Measurements from ENCODE around the gene STARD9. TPM values are rescaled to one million over a fixed set of nuclear protein-coding genes. Genes with fewer than 3 reads are reported as not detected.

The STARD9 gene
- total RNA-seq, 1 donor from 2014 or later: 7.1 TPM

GRCh38 chr15:42736178-42736792 is 160.9 kb downstream of the STARD9 start:
- Mint-ChIP-seq H3K4me1 (ENCODE audit: low read depth, unreplicated experiment) (no peaks in the 10 kb centered on the region), H3K27ac (ENCODE audit: unreplicated experiment) (no peak overlapping the region), H3K27me3 (ENCODE audit: low read depth, unreplicated experiment) (no peaks in the 10 kb centered on the region), H3K36me3 (ENCODE audit: low read depth, unreplicated experiment) (peaks cover 11% of the 10 kb centered on the region), H3K4me3 (ENCODE audit: unreplicated experiment) (peak overlapping the region; percentile 84), H3K9me3 (ENCODE audit: unreplicated experiment) (no peaks in the 10 kb centered on the region)
- peaks cover 10% of the 10 kb centered on the region for H3K4me1 ChIP-seq (ENCODE audit: insufficient read depth, low read length)
- FAIRE-seq (no peak), DNase-seq (ENCODE audit: low read depth) (no peak)
- H3K79me2 ChIP-seq (ENCODE audit: insufficient read depth, low read length): peaks cover 15% of the 10 kb centered on the region
- peak overlapping the region; percentile 97 for H2AFZ ChIP-seq (ENCODE audit: low read depth, low read length)
- H4K20me1 ChIP-seq (ENCODE audit: insufficient read depth, low read length): peaks cover 23% of the 10 kb centered on the region
- H3K27ac ChIP-seq (ENCODE audit: low read depth, low read length): peak overlapping the region; percentile 59
- H3K4me3 ChIP-seq (ENCODE audit: insufficient read depth, low read depth, low read length): peak overlapping the region; percentile 83
- H3K36me3 ChIP-seq (ENCODE audit: insufficient read depth, low read length): peaks cover 10% of the 10 kb centered on the region
- no peaks in the 10 kb centered on the region for H3K9me3 ChIP-seq (ENCODE audit: insufficient read depth, low read depth, low read length)
- peak overlapping the region; percentile 90 for H3K9ac ChIP-seq (ENCODE audit: low read length)
- TF ChIP-seq EZH2 (IDR thresholded peaks at IDR 0.05; ENCODE audit: insufficient read depth, low read length): no peak
- TF ChIP-seq, protein P1, sequence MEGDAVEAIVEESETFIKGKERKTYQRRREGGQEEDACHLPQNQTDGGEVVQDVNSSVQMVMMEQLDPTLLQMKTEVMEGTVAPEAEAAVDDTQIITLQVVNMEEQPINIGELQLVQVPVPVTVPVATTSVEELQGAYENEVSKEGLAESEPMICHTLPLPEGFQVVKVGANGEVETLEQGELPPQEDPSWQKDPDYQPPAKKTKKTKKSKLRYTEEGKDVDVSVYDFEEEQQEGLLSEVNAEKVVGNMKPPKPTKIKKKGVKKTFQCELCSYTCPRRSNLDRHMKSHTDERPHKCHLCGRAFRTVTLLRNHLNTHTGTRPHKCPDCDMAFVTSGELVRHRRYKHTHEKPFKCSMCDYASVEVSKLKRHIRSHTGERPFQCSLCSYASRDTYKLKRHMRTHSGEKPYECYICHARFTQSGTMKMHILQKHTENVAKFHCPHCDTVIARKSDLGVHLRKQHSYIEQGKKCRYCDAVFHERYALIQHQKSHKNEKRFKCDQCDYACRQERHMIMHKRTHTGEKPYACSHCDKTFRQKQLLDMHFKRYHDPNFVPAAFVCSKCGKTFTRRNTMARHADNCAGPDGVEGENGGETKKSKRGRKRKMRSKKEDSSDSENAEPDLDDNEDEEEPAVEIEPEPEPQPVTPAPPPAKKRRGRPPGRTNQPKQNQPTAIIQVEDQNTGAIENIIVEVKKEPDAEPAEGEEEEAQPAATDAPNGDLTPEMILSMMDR (IDR thresholded peaks at IDR 0.05; ENCODE audit: insufficient read depth, low read depth, low read length): no peak
- H3K27me3 ChIP-seq (ENCODE audit: insufficient read depth, low read length): no peaks in the 10 kb centered on the region
- peak overlapping the region; percentile 94 for H3K4me2 ChIP-seq (ENCODE audit: low read length)

DNA sequence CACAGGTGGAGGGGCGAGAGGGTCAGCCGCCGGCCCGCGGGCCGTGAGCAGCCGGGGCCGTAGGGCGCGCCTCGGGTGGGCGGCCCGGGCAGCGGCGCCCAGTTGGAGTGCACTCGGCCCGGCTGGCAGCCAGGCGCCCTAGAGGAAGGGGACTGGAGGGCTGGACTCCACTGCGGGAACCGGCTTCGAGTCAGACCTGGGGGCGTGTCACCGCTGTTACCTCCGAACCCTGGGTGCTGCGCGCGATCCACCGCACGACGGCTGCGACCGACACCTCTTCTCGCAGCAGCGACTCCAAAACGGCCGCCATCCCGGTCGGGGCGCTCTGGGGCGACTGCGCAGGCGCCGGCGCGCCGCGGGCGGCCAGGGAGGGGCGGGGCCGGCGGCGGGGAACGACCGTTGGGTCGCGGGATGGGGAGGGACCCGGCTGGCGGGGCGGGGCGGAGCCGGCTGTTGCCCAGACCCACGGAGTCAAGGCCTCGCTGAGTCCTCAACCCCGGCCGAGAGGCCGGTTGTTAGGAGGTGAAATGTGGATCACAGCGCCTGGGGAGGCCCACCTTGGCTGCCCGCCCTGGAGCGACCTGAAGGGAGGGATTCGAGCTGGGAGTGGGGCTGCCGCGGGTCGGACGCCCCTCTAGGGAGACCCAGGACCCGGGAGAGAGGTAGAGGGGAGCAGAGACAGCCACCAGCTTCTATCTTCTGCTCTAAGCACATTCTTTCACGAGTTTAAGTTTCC is 161.6 kb downstream of the STARD9 start, which contains the start of gene CDAN1:
TSS of gene CDAN1 (minus strand) at position 336 of the 736 bp plus-strand sequence. CDS start at position 310, 26 bp downstream.
- H3K4me3 ChIP-seq (ENCODE audit: insufficient read depth, low read depth, low read length): peak within 1 kb of the TSS; percentile 83
- H3K9me3 Mint-ChIP-seq (ENCODE audit: unreplicated experiment): no peaks in the 10 kb centered on the region
- peak within 1 kb of the TSS; percentile 94 for H3K4me2 ChIP-seq (ENCODE audit: low read length)
- H4K20me1 ChIP-seq (ENCODE audit: insufficient read depth, low read length): peaks cover 22% of the 10 kb centered on the region
- H3K4me3 Mint-ChIP-seq (ENCODE audit: unreplicated experiment): peak within 1 kb of the TSS; percentile 84
- H3K4me1 ChIP-seq (ENCODE audit: insufficient read depth, low read length): peaks cover 10% of the 10 kb centered on the region
- no peaks in the 10 kb centered on the region for H3K27me3 ChIP-seq (ENCODE audit: insufficient read depth, low read length)
- H3K36me3 Mint-ChIP-seq (ENCODE audit: low read depth, unreplicated experiment): peaks cover 8% of the 10 kb centered on the region
- no peaks in the 10 kb centered on the region for H3K27me3 Mint-ChIP-seq (ENCODE audit: low read depth, unreplicated experiment)
- peak; percentile 48 for DNase-seq (ENCODE audit: low read depth)
- peak within 1 kb of the TSS; percentile 26 for H3K27ac Mint-ChIP-seq (ENCODE audit: unreplicated experiment)
- H3K36me3 ChIP-seq (ENCODE audit: insufficient read depth, low read length): peaks cover 4% of the 10 kb centered on the region
- H2AFZ ChIP-seq (ENCODE audit: low read depth, low read length): peak within 1 kb of the TSS; percentile 97
- peak within 1 kb of the TSS; percentile 76 for H3K27ac ChIP-seq (ENCODE audit: low read depth, low read length)
- H3K9ac ChIP-seq (ENCODE audit: low read length): peak within 1 kb of the TSS; percentile 90
- FAIRE-seq: no peak
- peaks cover 15% of the 10 kb centered on the region for H3K79me2 ChIP-seq (ENCODE audit: insufficient read depth, low read length)
- TF ChIP-seq, protein P1 (IDR thresholded peaks at IDR 0.05; ENCODE audit: insufficient read depth, low read depth, low read length): no peak
- no peak for TF ChIP-seq EZH2 (IDR thresholded peaks at IDR 0.05; ENCODE audit: insufficient read depth, low read length)
- H3K9me3 ChIP-seq (ENCODE audit: insufficient read depth, low read depth, low read length): no peaks in the 10 kb centered on the region
- no peaks in the 10 kb centered on the region for H3K4me1 Mint-ChIP-seq (ENCODE audit: low read depth, unreplicated experiment)
